Pulmonary artery endothelial cell (primary cell): ENCODE measurements around the gene ELF5. TPM values are rescaled to one million over a fixed set of nuclear protein-coding genes. Genes with fewer than 3 reads are reported as not detected.
A peak's percentile ranks its signal among the peaks of the same experiment; 100 is the strongest.

Experiments
- DNase-seq: peaks from one replicate; pipeline ENCODE4 v3.0.0-alpha.2; 2011; ENCODE audit warnings: low read depth, low spot score
- total RNA-seq: library from RNA; depleted of rRNA; stranded (reverse); fragments of >200 nt; gene quantifications from 2 replicates; pipeline ENCODE4 v1.2.3, GENCODE V29; 2014

The ELF5 gene
- total RNA-seq, 1 donor from 2014 or later: not detected

DNA sequence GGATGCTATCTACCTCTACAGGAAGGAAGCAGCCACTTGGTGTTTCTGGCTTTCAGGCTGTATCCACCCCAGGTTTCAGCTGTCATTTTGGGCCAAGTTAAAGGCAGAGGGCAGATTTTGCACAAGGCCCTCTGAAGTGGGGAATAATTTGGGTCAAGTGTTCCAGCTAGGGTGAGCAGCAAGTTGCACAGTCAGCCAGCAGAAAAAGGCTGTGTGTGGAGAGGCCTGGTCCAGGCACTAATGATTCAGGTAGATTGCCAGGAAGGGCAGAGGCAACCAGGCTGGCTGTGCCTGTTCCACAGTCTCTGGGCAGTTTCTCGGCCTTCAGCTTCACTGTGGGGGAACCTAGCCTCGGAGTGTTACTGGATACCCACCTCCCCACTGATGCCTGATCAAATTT is 8.6 kb upstream of the ELF5 start:
- no peak for DNase-seq

DNA sequence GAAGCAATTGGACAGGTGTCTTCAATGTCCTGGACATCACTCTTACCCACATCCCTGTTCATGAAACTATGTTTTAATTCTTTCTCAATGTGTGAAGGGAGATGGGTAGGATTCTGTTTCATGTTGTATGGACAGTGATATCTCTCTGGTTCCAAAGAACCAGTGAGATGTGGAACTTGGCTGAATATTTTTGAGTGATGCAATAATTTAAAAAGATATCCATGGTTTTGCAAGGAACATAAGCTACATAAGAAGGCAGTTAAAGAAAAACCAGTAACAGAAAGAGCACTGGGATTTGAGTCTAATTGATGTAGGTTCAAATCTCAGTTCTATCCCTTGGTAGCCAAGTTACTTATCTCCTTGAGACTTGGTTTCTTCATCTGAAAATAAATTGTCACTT is 7.7 kb upstream of the ELF5 start:
- DNase-seq: no peak

DNA sequence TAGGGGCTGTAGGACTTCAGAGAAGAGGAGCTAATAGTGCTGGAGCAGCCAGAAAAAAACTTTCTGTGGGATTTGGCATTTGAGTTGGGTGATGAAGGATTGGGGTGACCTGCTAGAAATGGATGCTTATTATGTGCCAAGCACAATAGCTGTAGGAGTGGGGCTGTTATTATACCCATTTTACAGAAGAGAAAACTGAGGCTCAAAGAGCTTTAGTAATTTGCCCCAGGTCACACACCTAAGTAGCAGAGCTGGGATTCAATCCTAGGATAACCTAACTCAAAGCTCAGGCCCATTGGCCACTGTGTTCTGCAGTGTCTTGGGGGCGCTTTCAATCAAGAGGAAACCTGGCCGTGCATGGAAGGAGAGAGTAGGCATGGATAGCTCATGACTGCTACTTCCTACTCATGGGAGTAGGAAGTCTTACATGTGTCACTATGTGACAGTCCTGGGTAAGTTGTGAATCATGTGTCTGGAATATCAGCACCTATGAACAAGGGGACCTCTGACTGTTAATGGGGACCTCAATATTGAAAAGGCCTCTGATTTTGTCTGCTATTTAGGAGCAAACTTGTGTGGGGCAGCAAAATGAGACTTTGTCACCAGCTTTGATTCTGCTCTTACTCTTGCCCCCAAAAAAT is 6.1 kb upstream of the ELF5 start:
- DNase-seq: no peak

DNA sequence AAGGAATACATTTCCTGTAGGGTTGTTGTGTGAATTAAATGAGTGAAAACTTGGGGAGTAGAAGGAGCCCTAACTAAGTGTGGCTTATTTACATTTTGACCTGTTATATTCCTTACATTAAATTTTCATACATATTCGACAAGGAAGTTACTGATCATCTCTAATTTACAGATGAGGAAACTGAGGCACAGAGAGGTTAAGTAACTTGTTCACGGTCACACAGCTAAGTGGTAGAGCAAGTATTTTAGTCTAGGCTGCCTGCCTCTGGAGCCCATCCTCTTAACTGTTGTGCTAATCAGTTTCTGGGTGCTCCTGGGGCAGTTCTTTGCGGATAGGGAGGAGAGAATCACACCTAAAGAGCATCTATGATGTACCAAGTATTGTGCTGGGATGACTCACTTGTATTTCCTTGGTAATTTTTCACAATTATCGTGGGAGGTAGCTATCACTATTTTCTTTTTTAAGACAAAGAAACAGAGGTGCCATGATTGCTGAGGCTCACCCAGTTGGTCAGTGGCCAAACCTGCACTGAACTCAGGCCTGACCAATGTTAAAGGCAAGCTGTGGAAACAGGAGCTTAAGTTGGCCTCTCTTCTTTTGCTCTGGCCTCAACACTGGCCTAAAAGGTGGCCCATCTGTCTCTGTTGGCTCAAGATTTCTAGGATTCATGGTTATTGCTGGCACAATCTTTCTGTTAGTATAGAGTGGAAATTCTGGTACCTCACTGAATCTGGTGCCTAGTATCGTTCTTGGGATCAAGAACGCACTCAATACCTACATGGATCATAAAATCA is 2.9 kb upstream of the ELF5 start:
- DNase-seq: no peak

DNA sequence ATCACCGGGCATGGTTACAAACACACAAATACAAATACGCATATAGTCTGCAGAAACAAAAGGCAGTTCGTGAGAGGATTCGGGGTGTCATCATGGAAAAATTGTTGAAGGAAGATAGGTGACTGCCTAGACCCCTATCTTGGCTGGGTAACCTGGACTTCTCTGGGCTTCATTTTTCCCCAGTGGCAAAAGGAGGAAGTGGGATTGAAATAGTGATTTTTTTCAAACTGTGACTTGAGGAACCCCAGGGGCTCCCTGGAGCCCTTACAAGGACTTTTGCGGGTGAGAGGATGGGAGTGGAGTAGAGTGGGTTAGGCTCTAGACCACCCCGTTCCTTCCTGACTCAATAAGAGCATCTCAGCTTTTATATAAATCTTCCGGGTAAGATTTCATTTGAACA is 1.0 kb upstream of the ELF5 start:
- DNase-seq: no peak

DNA sequence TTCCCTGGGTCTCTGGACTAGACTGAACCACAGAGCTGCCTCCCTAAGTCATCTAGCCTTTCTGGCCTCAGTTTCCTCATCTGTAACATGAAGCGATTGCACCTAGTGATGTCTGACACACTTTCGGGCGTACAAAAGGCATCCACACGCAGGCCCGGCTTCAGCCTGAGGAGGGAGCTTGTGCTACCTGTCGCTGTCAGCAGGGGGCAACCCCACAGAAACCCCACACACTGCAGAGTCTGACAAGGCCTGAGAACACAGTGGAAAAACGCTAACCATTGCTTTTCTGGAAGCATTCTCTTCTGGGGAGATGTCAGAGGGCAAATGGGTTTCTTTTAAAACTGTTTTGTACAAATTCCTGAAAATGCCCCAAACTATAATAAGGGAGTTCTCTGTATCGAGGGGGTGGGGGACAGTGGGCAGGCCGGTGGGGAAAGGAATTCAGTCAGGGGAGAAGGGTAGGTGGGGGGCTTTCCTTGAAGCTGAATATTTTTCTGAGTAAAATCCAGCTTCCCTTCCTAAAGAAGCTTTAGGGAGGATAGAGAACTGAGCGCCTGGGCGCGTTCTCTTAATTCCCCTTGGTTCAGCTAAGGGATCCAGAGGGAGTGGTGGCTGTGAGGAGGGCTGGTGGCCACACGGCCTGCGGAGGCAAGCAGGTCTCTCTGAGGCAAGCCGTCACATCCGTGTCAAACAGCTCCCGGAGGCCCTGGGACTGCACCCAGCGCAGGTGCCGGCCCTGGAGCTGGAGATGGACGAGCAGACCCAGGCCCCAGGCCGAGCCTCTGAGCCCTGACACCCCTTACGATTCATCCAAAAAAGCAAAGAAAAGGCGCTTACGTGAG is 533 bp downstream of the ELF5 start:
- peak; percentile 8 for DNase-seq

DNA sequence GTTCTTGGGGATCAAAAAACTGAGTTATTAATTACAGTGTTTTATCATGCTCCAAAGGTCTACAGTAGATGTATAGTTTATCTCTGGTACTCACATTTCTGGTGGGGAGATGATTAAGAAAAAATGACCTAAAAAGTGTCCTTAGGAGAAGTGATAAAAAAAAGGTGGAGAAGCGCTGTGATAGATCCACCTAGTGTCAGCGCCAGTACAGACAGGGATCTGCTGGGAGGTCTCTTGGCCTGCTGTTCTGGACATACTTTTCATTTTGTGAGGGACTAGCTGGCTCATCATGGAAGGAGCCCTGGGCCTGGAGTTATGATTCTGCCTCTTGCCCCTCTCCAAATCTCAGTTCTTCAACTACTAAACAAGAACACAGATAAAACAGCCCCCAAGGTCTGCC is 2.9 kb downstream of the ELF5 start:
- no peak for DNase-seq

DNA sequence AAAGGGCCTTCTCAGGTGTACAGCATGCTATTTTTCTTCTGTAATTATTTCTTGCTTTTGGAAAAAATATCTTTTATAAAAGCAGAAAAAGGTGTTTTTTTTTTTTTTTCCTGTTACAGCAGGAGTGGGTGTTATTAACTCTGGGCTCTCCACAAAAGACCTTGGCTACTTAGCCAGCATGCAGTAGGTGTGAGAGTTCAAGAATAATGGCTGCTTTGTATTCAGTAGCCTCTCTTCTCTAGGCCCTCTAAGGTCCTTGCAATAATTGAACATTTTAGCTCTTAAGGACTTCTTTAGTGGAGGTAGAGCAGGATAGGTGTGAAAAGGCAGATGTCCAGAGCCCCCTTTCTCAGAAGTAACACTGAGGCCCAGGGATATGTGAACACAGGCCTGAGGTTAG is 3.4 kb downstream of the ELF5 start:
- DNase-seq: no peak

DNA sequence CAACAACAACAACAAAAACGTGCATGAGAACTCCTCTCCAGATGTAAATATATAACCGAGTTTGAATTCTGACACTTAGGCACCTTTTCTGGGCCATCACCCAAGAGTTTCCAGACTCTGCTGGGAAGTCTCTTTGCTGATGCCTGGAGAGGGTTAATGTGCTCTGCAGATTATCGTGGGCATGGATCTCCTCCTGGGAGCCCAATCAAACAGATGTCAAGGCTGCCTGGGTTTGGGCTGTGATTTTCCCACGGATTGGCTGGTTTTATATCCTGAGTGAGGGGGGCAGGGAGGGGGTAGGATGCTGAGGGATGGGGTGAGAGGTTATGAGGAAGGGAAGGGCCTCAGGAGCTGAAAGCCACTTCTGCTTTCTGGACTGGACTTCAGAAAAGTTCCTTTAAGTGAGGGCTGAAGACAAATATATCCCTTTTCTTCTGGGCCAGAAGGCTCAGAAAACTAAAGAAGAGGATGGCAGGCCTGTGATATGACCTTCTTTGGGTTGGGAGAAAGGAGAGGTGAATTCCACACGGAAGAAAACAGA is 4.2 kb downstream of the ELF5 start:
- no peak for DNase-seq

DNA sequence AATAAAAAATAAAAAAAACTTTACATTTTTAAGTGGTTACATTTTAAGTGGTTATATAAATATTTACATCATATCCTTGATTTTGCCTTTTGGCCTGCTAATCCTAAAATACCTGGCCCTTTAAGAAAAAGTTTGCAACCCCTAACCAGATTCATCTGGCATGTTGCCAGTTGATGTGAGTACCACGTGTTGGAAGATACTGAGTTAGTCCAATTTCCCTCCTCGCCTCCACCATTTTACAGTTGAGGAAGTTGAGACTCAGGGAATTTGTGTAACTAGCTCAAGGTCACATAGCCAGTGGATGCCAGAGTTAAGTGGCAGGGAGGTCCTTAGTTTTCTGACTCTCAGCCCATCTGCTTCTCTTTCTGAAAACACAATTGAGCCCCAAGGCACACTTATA is 5.1 kb downstream of the ELF5 start:
- no peak for DNase-seq

DNA sequence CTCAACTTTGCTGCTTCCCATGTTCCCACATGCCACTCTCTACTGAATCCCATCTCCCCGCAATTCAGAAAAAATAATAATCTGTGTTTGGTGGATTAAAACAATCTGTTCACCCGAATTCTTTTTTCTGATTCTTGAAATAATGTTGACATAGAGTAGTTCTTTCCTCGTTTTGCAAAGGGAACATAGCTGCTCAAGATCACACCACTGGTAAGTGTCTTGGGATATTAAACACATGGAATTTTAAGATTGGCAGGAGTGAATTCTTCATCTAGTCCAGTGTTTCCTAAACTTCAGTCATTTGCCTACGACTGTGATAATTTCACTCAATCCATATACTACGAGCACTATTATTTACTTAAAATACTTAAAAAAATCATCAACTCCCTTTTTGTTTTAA is 6.0 kb downstream of the ELF5 start:
- no peak for DNase-seq

DNA sequence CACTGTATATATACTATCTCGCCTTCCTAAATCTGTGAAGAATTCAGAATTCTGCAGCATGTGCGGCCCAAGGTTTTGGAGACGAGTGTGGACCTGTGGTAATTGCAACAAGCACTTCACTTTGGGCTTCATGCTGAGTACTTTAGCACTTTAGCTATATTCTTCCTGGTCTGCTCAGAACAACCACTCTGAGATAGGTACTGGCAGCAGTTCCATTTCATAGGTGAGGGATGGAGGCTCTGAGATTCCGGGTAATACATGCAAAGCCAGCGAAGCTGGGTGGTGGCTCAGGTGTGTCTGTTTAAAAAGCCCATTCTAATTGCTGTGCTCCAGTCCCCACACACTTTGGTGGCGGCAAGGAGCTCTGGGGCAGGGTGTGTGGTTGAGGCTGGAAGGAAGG is 6.4 kb downstream of the ELF5 start:
- DNase-seq: no peak

DNA sequence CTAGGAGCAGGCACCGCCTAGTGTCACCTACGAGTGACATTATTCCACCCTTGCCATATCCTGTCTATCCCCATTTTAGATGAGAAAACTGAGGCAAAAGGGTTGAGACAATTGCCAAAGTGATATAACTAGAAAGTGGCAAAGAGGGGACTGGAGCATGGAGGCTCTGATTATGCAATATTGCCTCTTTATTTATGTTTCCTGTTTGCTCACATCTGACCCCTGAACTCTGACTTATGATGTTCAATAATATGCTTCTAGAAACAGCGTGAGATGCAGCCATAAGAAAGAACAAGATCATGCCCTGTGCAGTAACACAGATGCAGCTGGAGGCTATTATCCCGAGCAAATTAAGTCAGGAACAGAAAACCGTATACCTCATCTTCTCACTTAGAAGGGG is 7.7 kb downstream of the ELF5 start:
- DNase-seq: no peak

DNA sequence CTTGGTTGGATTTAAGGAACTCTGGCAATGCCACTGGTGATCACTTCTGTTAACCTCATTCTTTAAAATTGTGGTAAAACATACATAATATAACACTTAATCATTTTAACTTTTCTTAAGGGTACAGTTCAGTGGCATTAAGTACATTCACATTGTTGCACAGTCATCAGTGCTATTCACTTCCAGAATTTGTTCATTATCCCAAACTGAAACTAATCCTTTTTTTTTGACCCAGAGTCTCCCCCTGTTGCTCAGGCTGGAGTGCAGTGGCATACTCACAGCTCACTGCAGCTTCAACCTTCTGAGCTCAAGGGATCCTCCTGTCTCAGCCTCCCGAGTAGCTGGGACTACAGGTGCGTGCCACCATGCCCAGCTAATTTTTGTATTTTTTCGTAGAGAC is 10.6 kb downstream of the ELF5 start:
- DNase-seq: no peak

DNA sequence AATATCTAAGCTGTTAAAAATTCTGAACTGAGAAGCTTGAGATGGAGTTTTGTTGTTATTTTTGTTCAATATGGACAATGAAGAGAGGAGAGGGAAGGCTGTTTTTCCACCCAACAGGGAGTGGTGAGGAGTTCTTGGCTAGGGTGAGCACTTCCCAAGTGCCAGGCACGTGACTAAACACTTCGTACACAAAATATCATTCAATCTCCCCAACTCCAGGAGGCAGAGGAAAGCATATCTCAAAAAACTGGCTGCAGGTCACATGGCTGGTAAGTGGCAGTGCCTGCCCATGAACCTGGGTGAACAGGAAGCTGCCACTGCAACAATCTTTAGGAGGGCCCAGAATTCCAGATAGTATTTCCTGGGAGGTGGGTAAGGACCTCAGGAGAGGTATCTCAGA is 11.6 kb downstream of the ELF5 start:
- DNase-seq: no peak

DNA sequence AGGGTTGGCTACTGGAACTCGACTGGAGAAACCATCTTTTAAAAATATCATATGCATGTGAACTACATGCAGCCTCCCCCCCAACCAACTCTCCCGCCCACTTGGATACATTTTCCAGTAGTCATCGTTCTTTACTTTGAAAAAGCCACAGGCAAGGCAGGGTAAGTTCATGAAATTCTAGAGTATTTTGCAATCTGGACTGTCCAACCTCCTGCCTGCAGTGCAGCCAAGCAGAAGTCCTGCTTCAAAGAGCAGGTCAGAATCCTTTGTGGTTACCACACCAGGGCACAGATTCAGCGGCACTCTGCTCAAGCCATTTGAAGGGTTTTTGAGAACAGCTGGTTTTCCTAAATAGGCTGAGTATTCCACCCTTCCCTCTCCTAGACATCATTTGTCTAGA is 12.1 kb downstream of the ELF5 start:
- DNase-seq: no peak

DNA sequence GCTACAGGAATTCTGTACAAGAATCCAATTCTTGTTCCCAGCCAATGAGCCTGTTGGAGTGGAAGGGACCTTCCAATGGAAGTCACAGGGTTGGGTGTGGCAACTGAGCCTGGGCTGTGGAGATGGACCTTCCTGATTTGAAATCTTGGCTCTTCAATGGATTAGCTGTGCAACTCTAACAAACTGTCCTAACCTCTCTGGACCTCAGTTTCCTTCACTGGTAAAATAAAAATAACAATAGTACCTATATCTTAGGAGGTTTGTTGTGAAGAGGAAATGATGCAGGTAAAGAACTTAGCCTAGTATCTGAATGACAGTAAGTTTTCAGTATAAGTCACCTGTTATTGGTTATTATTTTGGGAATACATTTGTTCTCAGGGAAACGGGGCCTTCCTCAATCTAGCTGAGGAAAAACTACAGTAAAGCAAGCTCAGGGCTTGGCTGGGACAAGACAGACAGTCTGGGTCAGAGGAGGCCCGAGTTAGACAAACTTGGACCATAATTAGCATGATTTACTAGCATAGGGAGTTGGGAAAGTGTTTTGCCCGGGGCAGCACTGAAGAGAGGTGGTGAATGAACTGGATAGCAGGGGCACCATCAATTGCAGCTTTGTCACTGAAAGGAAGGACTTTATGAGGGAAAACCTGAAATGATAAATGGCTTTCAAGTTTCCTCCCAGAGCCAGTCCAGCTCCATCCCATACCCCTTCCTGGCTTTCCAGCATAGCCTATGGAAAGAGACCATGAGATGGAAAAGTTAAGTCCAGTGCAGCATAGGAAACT is 13.7 kb downstream of the ELF5 start:
- DNase-seq: no peak

DNA sequence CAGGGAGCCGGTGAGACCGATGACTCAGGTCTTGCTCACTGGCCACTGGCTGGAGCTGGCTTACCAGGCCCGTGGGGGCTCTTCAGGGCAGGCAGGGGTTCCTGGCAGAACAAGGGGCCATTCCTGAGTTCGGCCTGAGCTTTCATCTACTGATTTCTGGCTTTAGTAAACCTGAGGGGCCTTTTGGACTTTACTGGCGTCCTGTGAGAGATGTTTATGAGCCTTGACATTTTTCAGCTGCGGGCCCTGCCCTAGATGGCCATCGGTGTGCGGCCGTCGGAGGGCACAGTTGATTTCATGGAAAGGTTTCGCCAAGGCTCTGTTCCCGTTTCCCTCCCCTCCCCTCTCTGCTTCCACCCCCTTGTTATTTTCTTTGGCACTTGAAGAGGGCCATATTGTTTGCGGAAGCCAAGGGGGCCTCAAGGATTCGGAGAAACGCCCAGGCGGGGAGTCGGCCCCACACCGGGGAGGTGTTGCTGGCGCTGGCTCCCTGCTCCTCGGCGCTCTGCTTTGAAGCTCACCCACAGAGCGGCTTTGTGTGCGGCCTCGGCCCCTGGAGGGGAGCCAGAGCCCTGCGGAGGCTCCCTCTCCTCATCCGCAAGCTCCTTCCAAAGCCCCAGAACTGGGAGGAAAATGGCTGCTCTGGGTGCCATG is 17.7 kb downstream of the ELF5 start:
- no peak for DNase-seq

DNA sequence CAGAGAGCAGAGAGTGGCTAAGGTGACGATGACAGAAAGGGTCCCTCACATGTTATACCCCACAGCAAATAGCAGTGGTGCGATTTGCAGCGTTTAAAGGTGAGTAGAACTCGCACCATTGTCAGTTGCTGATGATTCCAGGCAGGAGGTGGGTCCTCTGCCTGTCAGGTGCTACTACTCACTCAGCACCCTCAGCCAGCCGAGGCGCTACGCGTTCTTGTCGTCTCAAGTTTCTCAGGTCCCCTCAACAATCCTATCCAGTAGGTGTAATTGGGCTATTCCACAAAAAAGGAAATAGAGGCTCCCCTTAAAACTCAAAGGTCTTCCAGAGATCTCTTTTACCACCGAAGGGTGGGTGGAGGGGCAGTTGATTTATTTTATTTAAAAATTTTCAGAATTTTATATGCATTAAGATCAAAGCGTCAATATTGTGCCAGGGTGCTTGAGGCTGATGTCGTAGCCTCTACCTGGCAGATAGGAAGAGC is 18.3 kb downstream of the ELF5 start:
- DNase-seq: no peak

DNA sequence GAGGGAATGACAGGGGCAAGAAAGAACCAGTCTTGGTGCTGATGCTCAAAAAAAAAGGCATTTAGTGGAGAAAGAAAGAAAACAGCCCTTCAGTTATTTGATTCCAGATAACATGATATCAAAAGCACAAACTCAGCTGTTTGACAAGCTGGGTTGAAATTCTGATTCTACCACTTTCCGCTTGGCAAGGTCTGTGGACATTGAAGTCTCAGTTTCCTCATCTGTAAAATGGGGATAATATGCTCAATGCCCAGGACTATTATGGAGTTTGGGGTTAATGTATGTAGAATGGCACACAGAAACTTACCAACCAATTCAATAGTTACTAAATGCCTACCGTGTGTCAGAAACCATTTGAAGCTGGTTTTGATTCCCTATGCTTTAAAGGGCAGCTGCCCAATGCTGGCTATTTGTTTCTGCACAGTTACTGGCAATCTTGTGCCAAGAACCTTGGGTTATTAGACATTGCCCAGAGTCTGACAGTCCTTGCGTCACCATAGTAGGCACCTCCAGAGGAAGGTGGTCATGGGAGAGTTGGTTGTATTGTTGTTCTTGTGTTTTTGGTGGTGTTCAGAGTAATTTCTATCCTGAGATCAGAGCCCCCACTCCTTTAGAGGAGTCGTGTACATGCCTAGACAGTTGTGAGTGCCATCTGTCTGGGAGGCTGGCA is 19.5 kb downstream of the ELF5 start:
- DNase-seq: no peak
